ENCODE results near the gene TIMM22.

GRCh38 chr17:983921-984320 is 13.0 kb upstream of the TIMM22 start:
- TF ChIP-seq MAFK (IDR thresholded peaks at IDR 0.05; ENCODE audit: partially characterized antibody) = no peak
- no peak for TF ChIP-seq HMGXB4 (CRISPR knock-in tag; IDR thresholded peaks at IDR 0.05; ENCODE audit: borderline replicate concordance)
- no peak for TF ChIP-seq POLR2A (IDR thresholded peaks at IDR 0.05; ENCODE audit: low read length)
- TF ChIP-seq RNF2 (IDR thresholded peaks at IDR 0.05; ENCODE audit: borderline replicate concordance, low read depth) = no peak
- no peak for TF ChIP-seq CBX2 (IDR thresholded peaks at IDR 0.05; ENCODE audit: borderline replicate concordance, low read depth)
- TF ChIP-seq CEBPB (IDR thresholded peaks at IDR 0.05) = no peak
- no peak for TF ChIP-seq CTCF (IDR thresholded peaks at IDR 0.05)
- TF ChIP-seq MAX (IDR thresholded peaks at IDR 0.05) = no peak
- no peak for TF ChIP-seq RFX5 (IDR thresholded peaks at IDR 0.05)
